ENCODE measurements around the gene STXBP6. TPM values are rescaled to one million over a fixed set of nuclear protein-coding genes. Genes with fewer than 3 reads are reported as not detected.
"Not testable (repeated sequence)": the region's sequence is repeated elsewhere in the genome, so short reads cannot be mapped to it uniquely, and the experiment has no call there.

The STXBP6 gene
- total and polyA plus RNA-seq, 9 donors, result 1.0 to 9.3 (median 5.5) TPM

- Histone ChIP-seq H3K4me1 (ENCODE audit: insufficient read depth) (no peaks in the 10 kb centered on the region), H3K4me3 (no peak overlapping the region), H3K27ac (no peak overlapping the region), H3K9me3 (no peaks in the 10 kb centered on the region), H3K27me3 (no peaks in the 10 kb centered on the region), H3K36me3 (no peaks in the 10 kb centered on the region)
- intact Hi-C loops (cut with DNase I), result no loop called here
- DNase-seq, result no peak
- 90 to 95% (median 94%) methylated on average over 2 of the region's 2 CpGs for WGBS, 3 donors
- TF ChIP-seq EP300 (IDR thresholded peaks at IDR 0.05), result no peak
- no peak for TF ChIP-seq POLR2A (IDR thresholded peaks at IDR 0.05)
- no peak for TF ChIP-seq CTCF (IDR thresholded peaks at IDR 0.05)
Measured at GRCh38 chr14:24964048-24964447, 85.9 kb downstream of the STXBP6 start.

- H3K27ac ChIP-seq; H3K36me3 ChIP-seq; intact Hi-C loops (cut with DNase I); DNase-seq; H3K4me1 ChIP-seq (ENCODE audit: insufficient read depth); H3K9me3 ChIP-seq; H3K4me3 ChIP-seq; H3K27me3 ChIP-seq: not testable (repeated sequence)
- WGBS, 3 donors, result 92 to 96% (median 94%) methylated on average over 6 of the region's 6 CpGs
Measured at GRCh38 chr14:24962118-24962517, 87.8 kb downstream of the STXBP6 start.

GRCh38 chr14:24960816-24961215 is 89.1 kb downstream of the STXBP6 start:
- TF ChIP-seq CTCF (IDR thresholded peaks at IDR 0.05), result no peak
- no peak for TF ChIP-seq EP300 (IDR thresholded peaks at IDR 0.05)
- no peak for TF ChIP-seq POLR2A (IDR thresholded peaks at IDR 0.05)
- no peaks in the 10 kb centered on the region for H3K9me3 ChIP-seq
- intact Hi-C loops (cut with DNase I), result no loop called here
- 29 to 43% (median 34%) methylated on average over 2 of the region's 2 CpGs for WGBS, 3 donors
- H3K27me3 ChIP-seq, result no peaks in the 10 kb centered on the region
- no peak for DNase-seq
- no peaks in the 10 kb centered on the region for H3K36me3 ChIP-seq
- no peaks in the 10 kb centered on the region for H3K4me1 ChIP-seq (ENCODE audit: insufficient read depth)
- H3K27ac ChIP-seq, result no peak overlapping the region
- no peak overlapping the region for H3K4me3 ChIP-seq

GRCh38 chr14:24959791-24960331 is 90.1 kb downstream of the STXBP6 start:
- intact Hi-C loops (cut with DNase I), result no loop called here
- Histone ChIP-seq H3K9me3 (no peaks in the 10 kb centered on the region), H3K36me3 (no peaks in the 10 kb centered on the region), H3K4me3 (no peak overlapping the region), H3K27ac (no peak overlapping the region), H3K4me1 (ENCODE audit: insufficient read depth) (no peaks in the 10 kb centered on the region), H3K27me3 (no peaks in the 10 kb centered on the region)
- TF ChIP-seq POLR2A (IDR thresholded peaks at IDR 0.05), result no peak
- DNase-seq, result no peak
- WGBS, 3 donors, result 15 to 29% (median 26%) methylated on average over 1 of the region's 1 CpG

GRCh38 chr14:24958271-24958670 is 91.7 kb downstream of the STXBP6 start:
- no peaks in the 10 kb centered on the region for H3K27me3 ChIP-seq
- no peak overlapping the region for H3K4me3 ChIP-seq
- no peaks in the 10 kb centered on the region for H3K9me3 ChIP-seq
- no peak overlapping the region for H3K27ac ChIP-seq
- H3K36me3 ChIP-seq, result no peaks in the 10 kb centered on the region
- DNase-seq, result no peak
- TF ChIP-seq EP300 (IDR thresholded peaks at IDR 0.05), result no peak
- no peak for TF ChIP-seq POLR2A (IDR thresholded peaks at IDR 0.05)
- no peak for TF ChIP-seq CTCF (IDR thresholded peaks at IDR 0.05)
- H3K4me1 ChIP-seq (ENCODE audit: insufficient read depth), result no peaks in the 10 kb centered on the region
- intact Hi-C loops (cut with DNase I), result no loop called here
- 9% methylated on average over 1 of the region's 1 CpG for WGBS, 3 donors
